Calu3 (cell line): Measurements from ENCODE around the gene GPX8. TPM values are rescaled to one million over a fixed set of nuclear protein-coding genes. Genes with fewer than 3 reads are reported as not detected.

Experiments
- BruUV-seq: library from RNA; stranded (reverse); fragments of 400-500 nt; replicated peaks from 2 replicates; lab custom pipeline; 2021; lab: Mats Ljungman, UMichigan
- CTCF ChIA-PET: fragments of 300-600 bp; sonication (Branson Sonifier 250); formaldehyde crosslinking; loops from one replicate; lab custom pipeline; 2022; ENCODE audit warnings: antibody characterized with exemption; lab: Charles Lee
- DNase-seq: peaks from one replicate; pipeline ENCODE4 v3.0.0; 2022
- H3K27ac Mint-ChIP-seq: one replicate; pipeline ENCODE4 v1.8.0; 2022; ENCODE audit warnings: mixed read lengths; ENCODE audit not compliant: unreplicated experiment
- H3K27me3 Mint-ChIP-seq: one replicate; pipeline ENCODE4 v1.8.0; 2022; ENCODE audit warnings: mixed read lengths; ENCODE audit not compliant: unreplicated experiment
- H3K36me3 Mint-ChIP-seq: one replicate; pipeline ENCODE4 v1.8.0; 2022; ENCODE audit warnings: mild to moderate bottlenecking, moderate library complexity, mixed read lengths; ENCODE audit not compliant: insufficient read depth, unreplicated experiment
- H3K4me1 Mint-ChIP-seq: one replicate; pipeline ENCODE4 v1.8.0; 2022; ENCODE audit warnings: mild to moderate bottlenecking, low read depth, mixed read lengths; ENCODE audit not compliant: unreplicated experiment
- H3K4me3 Mint-ChIP-seq: one replicate; pipeline ENCODE4 v1.8.0; 2022; ENCODE audit warnings: mild to moderate bottlenecking, low read depth, moderate library complexity, mixed read lengths; ENCODE audit not compliant: unreplicated experiment
- H3K9me3 Mint-ChIP-seq: one replicate; pipeline ENCODE4 v1.8.0; 2022; ENCODE audit warnings: low read depth, mixed read lengths; ENCODE audit not compliant: unreplicated experiment
- intact Hi-C: fragments of 100-400 bp; cut with micrococcal nuclease; formaldehyde crosslinking; loops from one replicate; pipeline ENCODE4 v1.10.0; 2022; ENCODE audit not compliant: unreplicated experiment
- total RNA-seq: library from RNA; stranded (reverse); gene quantifications from 2 replicates; pipeline ENCODE4 v1.2.3, GENCODE V29; 2022
- TF ChIP-seq, protein P1 (sequence below): fragments of 200-600 bp; IDR thresholded peaks from one replicate; pipeline ENCODE4 v1.8.0; 2022; ENCODE audit warnings: antibody characterized with exemption; ENCODE audit not compliant: unreplicated experiment

GPX8 gene
- total RNA-seq, 1 experiment from 2014 or later = 25.9 TPM

DNA sequence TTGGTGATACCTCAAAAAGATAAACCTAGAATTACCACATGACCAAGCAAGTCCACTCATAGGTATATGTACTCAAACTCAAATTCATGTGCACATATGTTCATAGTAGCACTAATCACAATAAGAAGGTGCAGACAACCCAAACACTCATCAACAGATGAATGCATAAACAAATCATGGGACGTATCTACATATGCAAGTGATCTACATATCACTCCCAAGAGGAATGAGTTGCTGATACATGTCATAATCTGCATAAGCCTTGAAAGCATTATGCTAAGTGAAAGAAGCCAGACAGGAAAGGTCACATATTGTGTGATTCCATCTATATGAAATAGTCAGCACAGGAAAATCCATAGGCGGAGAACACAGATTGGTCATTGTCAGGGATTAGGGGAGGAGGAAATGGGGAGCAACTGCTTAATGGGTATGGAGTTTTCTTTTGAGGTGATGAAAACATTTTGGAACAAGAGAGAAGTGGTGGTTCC is 10.6 kb upstream of the GPX8 start:
- Mint-ChIP-seq H3K27me3 (peaks cover 38% of the 10 kb centered on the region), H3K36me3 (no peaks in the 10 kb centered on the region), H3K4me1 (no peaks in the 10 kb centered on the region), H3K27ac (no peak overlapping the region), H3K4me3 (no peak overlapping the region), H3K9me3 (no peaks in the 10 kb centered on the region)
- DNase-seq = no peak
- CTCF ChIA-PET = no interaction called here
- intact Hi-C loops = no loop called here
- no TSS peak for BruUV-seq
- TF ChIP-seq, protein P1, sequence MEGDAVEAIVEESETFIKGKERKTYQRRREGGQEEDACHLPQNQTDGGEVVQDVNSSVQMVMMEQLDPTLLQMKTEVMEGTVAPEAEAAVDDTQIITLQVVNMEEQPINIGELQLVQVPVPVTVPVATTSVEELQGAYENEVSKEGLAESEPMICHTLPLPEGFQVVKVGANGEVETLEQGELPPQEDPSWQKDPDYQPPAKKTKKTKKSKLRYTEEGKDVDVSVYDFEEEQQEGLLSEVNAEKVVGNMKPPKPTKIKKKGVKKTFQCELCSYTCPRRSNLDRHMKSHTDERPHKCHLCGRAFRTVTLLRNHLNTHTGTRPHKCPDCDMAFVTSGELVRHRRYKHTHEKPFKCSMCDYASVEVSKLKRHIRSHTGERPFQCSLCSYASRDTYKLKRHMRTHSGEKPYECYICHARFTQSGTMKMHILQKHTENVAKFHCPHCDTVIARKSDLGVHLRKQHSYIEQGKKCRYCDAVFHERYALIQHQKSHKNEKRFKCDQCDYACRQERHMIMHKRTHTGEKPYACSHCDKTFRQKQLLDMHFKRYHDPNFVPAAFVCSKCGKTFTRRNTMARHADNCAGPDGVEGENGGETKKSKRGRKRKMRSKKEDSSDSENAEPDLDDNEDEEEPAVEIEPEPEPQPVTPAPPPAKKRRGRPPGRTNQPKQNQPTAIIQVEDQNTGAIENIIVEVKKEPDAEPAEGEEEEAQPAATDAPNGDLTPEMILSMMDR = no peak

DNA sequence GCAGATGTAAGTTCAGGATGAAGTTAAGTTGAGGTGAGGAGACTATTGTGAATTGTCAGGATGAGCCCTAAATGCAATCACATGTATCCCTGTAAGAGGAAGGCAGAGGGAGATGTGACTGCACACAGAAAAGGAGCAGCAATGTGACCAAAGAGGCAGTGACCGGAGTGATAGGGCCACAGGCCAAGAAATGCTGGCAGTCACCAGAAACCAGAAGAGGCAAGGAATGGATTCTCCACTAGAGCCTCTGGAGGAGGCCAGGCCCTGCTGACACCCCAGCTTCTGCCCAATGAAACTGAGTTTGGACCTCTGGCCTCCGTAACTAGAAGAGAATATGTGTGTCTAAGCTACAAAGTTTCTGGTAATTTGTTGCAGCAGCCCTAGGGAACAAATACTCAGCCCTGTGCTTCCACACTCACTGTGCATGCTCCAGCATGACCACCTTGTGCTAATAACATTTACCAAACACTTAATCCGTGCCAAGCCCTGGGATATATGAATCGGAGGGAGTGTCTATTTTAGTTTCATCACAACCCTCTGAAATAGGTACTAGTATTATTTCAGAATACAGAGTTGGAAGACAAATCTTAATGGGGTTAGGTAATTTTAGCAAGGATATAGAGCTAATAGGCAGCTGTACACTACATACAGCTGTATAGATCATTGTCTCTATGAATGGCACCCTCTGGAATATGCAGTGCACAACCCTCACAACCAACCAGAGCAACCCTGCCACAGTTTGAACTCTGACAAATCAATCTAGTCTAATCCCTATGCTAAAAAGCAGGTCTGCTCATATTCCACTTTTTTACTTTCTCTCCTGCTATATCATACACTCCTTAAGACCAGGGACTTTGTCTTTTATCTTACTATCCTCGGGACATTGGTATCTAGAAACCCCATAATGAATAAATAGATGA is 7.8 kb upstream of the GPX8 start:
- intact Hi-C loops = no loop called here
- BruUV-seq = no TSS peak
- Mint-ChIP-seq H3K36me3 (no peaks in the 10 kb centered on the region), H3K4me1 (peaks cover 11% of the 10 kb centered on the region), H3K9me3 (no peaks in the 10 kb centered on the region), H3K4me3 (no peak overlapping the region), H3K27ac (no peak overlapping the region), H3K27me3 (peaks cover 14% of the 10 kb centered on the region)
- TF ChIP-seq, protein P1 = no peak
- CTCF ChIA-PET = no interaction called here
- no peak for DNase-seq

DNA sequence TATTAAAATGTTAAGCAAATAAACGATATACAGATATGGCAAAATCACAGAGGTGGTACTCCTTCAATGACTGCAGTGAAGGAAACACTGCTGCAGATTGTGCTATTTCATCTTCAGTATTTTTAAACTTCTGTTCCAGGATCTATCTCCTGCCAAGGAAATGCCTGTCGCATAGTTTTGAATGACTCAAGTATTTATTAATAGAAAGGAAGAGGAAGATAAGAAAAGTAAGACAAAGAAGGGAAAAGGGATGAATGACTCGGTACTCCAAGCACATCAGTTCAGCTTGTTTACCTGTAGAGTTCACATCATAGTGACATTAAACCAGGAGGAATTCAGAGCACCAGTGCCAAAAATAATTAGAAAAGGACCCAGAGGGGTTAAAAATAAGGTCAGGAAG is 5.1 kb upstream of the GPX8 start:
- Mint-ChIP-seq H3K27me3 (peaks cover 2% of the 10 kb centered on the region), H3K36me3 (peaks cover 2% of the 10 kb centered on the region), H3K9me3 (no peaks in the 10 kb centered on the region), H3K4me1 (peaks cover 11% of the 10 kb centered on the region), H3K4me3 (no peak overlapping the region), H3K27ac (no peak overlapping the region)
- BruUV-seq = no TSS peak
- TF ChIP-seq, protein P1 = no peak
- intact Hi-C loops = no loop called here
- CTCF ChIA-PET = no interaction called here
- DNase-seq = no peak

DNA sequence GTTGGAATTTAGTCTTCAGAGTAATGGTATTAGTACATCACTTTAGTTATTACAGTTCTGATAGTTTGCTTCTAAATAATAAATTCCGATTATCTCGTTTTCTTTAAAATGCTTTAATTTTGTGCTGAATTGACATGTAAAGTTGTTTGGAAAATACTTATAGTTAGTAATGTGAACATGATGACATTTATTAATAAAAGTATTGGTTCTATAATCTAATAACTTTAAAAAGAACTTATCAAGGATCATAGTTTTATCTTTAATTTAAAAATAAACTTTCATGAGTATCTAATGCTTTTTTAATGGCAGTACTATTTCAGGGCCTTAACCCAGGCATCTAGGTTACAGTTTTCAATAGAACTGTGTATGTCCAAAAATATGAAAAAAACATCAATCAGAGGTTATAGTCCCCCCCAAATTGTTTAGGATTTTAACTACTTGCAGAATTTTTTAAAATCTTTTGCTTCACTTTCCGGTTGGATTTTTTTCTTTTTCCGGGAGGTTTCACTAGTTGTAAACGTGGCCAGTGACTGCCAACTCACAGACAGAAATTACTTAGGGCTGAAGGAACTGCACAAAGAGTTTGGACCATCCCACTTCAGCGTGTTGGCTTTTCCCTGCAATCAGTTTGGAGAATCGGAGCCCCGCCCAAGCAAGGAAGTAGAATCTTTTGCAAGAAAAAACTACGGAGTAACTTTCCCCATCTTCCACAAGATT is 680 bp downstream of the GPX8 start:
- TF ChIP-seq, protein P1 = no peak
- peak; percentile 56 for DNase-seq
- intact Hi-C loops = loop anchor here (1.0 kb wide), 1 partner anchor 254 kb away; no protein-coding TSS in a partner anchor
- Mint-ChIP-seq H3K4me1 (no peaks in the 10 kb centered on the region), H3K36me3 (peaks cover 19% of the 10 kb centered on the region), H3K4me3 (peak overlapping the region; percentile 76), H3K27ac (peak overlapping the region; percentile 63), H3K9me3 (no peaks in the 10 kb centered on the region), H3K27me3 (no peaks in the 10 kb centered on the region)
- CTCF ChIA-PET = interaction anchor here (1.1 to 1.6 kb wide), 8 partner anchors 28 to 636 kb away, joined by 3 to 35 read pairs (median 4); no protein-coding TSS in a partner anchor
- TSS peak; percentile 86 for BruUV-seq
